ENCODE results near the gene EXOC4.

The EXOC4 gene

GRCh38 chr7:133428876-133429275, 176.0 kb downstream of the EXOC4 start:
- no peak for DNase-seq (ENCODE audit: low read depth)

GRCh38 chr7:133429371-133429770, 176.5 kb downstream of the EXOC4 start:
- no peak for DNase-seq (ENCODE audit: low read depth)

GRCh38 chr7:133431134-133431724, 178.4 kb downstream of the EXOC4 start:
- no peak for DNase-seq (ENCODE audit: low read depth)

- no peak for DNase-seq (ENCODE audit: low read depth)
Measured at GRCh38 chr7:133433165-133433812, 180.4 kb downstream of the EXOC4 start.

- no peak for DNase-seq (ENCODE audit: low read depth)
Measured at GRCh38 chr7:133434246-133434865, 181.5 kb downstream of the EXOC4 start.

GRCh38 chr7:133436014-133436428, 183.1 kb downstream of the EXOC4 start:
- no peak for DNase-seq (ENCODE audit: low read depth)

GRCh38 chr7:133437544-133437943, 184.7 kb downstream of the EXOC4 start:
- DNase-seq (ENCODE audit: low read depth): no peak

- no peak for DNase-seq (ENCODE audit: low read depth)
Measured at GRCh38 chr7:133442818-133443217, 189.9 kb downstream of the EXOC4 start.

- no peak for DNase-seq (ENCODE audit: low read depth)
Measured at GRCh38 chr7:133445617-133446016, 192.7 kb downstream of the EXOC4 start.

GRCh38 chr7:133448012-133448411, 195.1 kb downstream of the EXOC4 start:
- DNase-seq (ENCODE audit: low read depth): no peak

- DNase-seq (ENCODE audit: low read depth): no peak
Measured at GRCh38 chr7:133452577-133452976, 199.7 kb downstream of the EXOC4 start.

- DNase-seq (ENCODE audit: low read depth): no peak
Measured at GRCh38 chr7:133458688-133459087, 205.8 kb downstream of the EXOC4 start.

GRCh38 chr7:133461421-133461820, 208.5 kb downstream of the EXOC4 start:
- DNase-seq (ENCODE audit: low read depth): no peak

GRCh38 chr7:133475655-133476054, 222.8 kb downstream of the EXOC4 start:
- no peak for DNase-seq (ENCODE audit: low read depth)

- DNase-seq (ENCODE audit: low read depth): no peak
Measured at GRCh38 chr7:133477791-133478190, 224.9 kb downstream of the EXOC4 start.

GRCh38 chr7:133478591-133479135, 225.8 kb downstream of the EXOC4 start:
- no peak for DNase-seq (ENCODE audit: low read depth)

GRCh38 chr7:133479456-133480065, 226.7 kb downstream of the EXOC4 start:
- DNase-seq (ENCODE audit: low read depth): no peak

- no peak for DNase-seq (ENCODE audit: low read depth)
Measured at GRCh38 chr7:133480868-133481267, 228.0 kb downstream of the EXOC4 start.

- DNase-seq (ENCODE audit: low read depth): no peak
Measured at GRCh38 chr7:133481676-133482075, 228.8 kb downstream of the EXOC4 start.

GRCh38 chr7:133482599-133482998, 229.7 kb downstream of the EXOC4 start:
- no peak for DNase-seq (ENCODE audit: low read depth)

GRCh38 chr7:133484086-133484485, 231.2 kb downstream of the EXOC4 start:
- DNase-seq (ENCODE audit: low read depth): no peak

- no peak for DNase-seq (ENCODE audit: low read depth)
Measured at GRCh38 chr7:133489906-133490305, 237.0 kb downstream of the EXOC4 start.

GRCh38 chr7:133491201-133491691, 238.4 kb downstream of the EXOC4 start:
- no peak for DNase-seq (ENCODE audit: low read depth)

All from CMK (cell line).